Stimulated activated CD4-positive, alpha-beta T cell treated with anti-CD3 and anti-CD28 coated beads, Interleukin-1b, Interleukin-23, amount 100 ng/mL, for 4 hours (primary cell): Measurements from ENCODE around the gene ABHD12.

Experiments
- DNase-seq, 2 donors: peaks; one replicate each; pipeline ENCODE4 v3.0.0-alpha.2; 2020; ENCODE audit warnings: low read depth in 2 of 2

Gene ABHD12

GRCh38 chr20:25306991-25307903 lies 83.4 kb downstream of the ABHD12 start:
- no peak for DNase-seq

- DNase-seq: no peak
These were observed 86.5 kb downstream of the ABHD12 start for GRCh38 chr20:25304025-25304549.

- DNase-seq: no peak
These were observed 87.2 kb downstream of the ABHD12 start for GRCh38 chr20:25303292-25304024.

GRCh38 chr20:25302596-25302995 lies 88.0 kb downstream of the ABHD12 start:
- no peak for DNase-seq

GRCh38 chr20:25301357-25301920 lies 89.2 kb downstream of the ABHD12 start:
- DNase-seq: no peak

GRCh38 chr20:25300496-25301170 lies 90.0 kb downstream of the ABHD12 start:
- no peak for DNase-seq

- DNase-seq: no peak
These were observed 90.8 kb downstream of the ABHD12 start for GRCh38 chr20:25299806-25300205.

- DNase-seq: no peak
These were observed 93.3 kb downstream of the ABHD12 start for GRCh38 chr20:25297141-25297905.

- DNase-seq: no peak
These were observed 94.2 kb downstream of the ABHD12 start for GRCh38 chr20:25296094-25297093.

GRCh38 chr20:25295386-25296093 lies 95.1 kb downstream of the ABHD12 start:
- no peak for DNase-seq

- peak; percentile 46 to 48 for DNase-seq
These were observed 95.9 kb downstream of the ABHD12 start for GRCh38 chr20:25294459-25295385.

GRCh38 chr20:25293910-25294458 lies 96.7 kb downstream of the ABHD12 start:
- no peak for DNase-seq

GRCh38 chr20:25293507-25293906 lies 97.1 kb downstream of the ABHD12 start:
- no peak for DNase-seq

- DNase-seq: no peak
These were observed 98.3 kb downstream of the ABHD12 start for GRCh38 chr20:25292176-25292891.

GRCh38 chr20:25291432-25292133 lies 99.1 kb downstream of the ABHD12 start:
- DNase-seq: no peak
